ENCODE measurements around the gene PFKM.
A peak's percentile ranks its signal among the peaks of the same experiment; 100 is the strongest.

Gene PFKM

GRCh38 chr12:48157889-48158370 lies 38.8 kb downstream of the PFKM start:
- no peak for DNase-seq

GRCh38 chr12:48160046-48160445 lies 40.9 kb downstream of the PFKM start:
- no peak for DNase-seq

- DNase-seq = no peak
These were observed 41.6 kb downstream of the PFKM start for GRCh38 chr12:48160807-48161206.

DNA sequence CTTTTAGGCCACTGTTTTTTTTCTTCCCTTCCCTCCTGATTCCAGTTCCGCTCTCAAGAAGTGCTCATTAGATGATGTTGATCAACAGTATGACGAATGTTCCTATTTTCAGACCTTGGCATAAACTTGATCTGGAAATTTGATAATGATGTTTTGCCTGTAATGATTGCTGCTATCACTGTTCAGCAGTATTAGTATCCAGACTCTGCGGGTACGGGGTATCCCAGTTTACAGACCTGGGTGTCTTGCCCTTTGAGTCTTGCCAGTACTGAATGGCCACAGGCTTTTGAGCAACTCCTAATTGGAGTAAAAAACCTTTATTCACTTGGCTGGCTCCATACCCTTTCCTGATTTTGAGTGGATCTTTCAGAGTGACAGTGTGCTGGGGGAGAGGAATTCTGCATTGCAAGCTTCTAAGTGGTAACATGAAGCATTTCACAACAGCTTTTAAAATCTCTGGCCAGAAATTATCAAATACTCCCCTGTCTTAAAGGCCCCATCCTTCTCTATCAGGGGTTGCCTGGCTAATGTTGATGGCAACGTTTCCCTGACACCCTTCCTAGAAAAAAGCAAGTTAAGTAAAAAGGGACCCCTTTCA lies 44.1 kb downstream of the PFKM start:
- no peak for DNase-seq

- no peak for DNase-seq
These were observed 45.3 kb downstream of the PFKM start for GRCh38 chr12:48164451-48164850.

GRCh38 chr12:48165089-48165981 lies 46.2 kb downstream of the PFKM start:
- peak; percentile 43 to 57 for DNase-seq

GRCh38 chr12:48169011-48169410 lies 49.8 kb downstream of the PFKM start:
- DNase-seq = no peak

DNA sequence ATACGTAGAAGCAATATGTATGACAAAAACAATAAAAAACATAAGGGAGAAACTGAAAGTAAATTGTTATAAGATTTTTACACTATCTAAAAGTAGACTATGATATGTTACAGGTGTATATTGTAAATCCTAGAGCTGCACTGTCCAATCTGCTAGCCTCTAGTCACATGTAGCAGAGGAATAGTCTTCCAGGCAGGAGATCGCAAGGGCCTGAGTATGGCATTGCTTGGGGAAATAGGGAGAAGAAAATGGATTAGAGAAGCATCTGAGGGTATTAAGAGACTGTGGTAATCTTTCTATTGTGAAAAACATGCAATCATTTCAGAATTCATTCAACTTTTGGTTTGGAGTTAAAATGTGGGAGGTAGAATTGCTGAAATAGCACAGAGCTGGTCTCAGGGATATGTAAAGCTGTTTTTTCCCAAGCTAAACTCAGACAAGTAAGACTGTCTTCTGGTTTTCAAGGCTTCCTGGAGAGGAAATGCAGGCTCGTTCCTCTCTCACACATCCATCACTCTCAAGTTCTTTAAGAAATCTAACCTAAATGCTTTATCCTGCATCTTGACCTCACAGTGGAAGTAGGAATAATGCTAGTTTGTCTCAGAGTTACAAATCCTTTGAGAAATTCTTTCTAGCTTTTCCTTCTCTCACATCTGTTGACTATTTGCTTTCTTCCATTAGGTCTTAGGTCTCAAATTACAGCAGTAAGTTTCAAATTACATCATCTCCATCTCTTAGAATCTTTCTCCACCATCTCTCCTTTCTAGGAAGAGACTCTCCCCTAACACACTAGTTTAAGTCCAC lies 56.7 kb downstream of the PFKM start:
- no peak for DNase-seq

GRCh38 chr12:48176417-48176751 lies 57.2 kb downstream of the PFKM start:
- no peak for DNase-seq

GRCh38 chr12:48177982-48178381 lies 58.8 kb downstream of the PFKM start:
- no peak for DNase-seq

- no peak for DNase-seq
These were observed 60.3 kb downstream of the PFKM start for GRCh38 chr12:48179466-48179865.

GRCh38 chr12:48180424-48180823 lies 61.3 kb downstream of the PFKM start:
- no peak for DNase-seq

DNA sequence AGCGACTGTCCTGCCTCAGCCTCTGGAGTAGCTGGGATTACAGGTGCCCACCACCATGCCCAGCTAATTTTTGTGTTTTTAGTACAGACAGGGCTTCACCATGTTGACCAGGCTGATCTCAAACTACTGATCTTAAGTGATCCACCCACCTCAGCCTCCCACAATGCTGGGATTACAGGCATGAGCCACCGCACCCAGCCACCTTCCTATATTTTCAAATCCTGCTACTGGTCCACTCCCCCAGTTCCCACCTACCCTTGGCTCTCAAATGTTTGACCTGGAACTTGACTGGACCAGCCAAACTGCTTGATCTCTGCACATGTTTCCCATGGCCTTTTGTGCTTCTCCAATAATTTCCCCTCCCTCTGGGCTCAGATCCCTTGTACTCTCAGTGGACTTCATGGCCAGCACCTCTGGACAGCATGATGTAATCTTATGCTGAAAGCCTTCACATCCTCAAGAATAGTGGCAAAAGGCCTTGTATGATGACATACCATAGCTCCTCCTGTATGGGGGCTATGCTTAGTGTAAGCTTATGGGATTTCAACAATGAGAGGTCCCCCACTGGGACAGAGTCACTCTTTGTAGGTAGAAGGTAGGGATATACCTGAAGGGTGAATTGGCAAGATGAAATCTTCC lies 61.8 kb downstream of the PFKM start:
- DNase-seq = no peak

DNA sequence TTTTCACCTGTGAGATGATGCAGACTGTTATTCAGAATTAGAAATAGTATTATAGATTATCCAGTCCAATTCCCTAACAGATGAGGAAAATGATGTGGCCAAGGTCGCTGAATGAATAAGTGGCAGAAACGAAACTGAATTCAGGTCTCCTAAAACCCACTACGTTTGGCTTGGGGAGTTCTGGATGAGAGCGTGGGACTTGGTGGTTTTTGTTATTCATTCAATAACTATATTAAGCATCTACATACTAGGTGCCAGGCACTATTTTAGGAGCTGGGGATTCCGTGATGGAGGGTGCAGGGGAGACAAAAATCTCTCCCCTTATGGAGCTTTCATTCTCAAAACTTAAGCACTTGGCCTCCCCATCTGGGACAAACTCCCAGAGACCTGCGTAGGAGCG lies 63.5 kb downstream of the PFKM start:
- DNase-seq = no peak

GRCh38 chr12:48183091-48183875 lies 64.1 kb downstream of the PFKM start, which contains the start of gene CCDC184:
Gene CCDC184, plus strand, starts transcription at chr12:48183644. Its CDS starts 479 bp downstream, at chr12:48184123.
- peak; percentile 48 for DNase-seq

DNA sequence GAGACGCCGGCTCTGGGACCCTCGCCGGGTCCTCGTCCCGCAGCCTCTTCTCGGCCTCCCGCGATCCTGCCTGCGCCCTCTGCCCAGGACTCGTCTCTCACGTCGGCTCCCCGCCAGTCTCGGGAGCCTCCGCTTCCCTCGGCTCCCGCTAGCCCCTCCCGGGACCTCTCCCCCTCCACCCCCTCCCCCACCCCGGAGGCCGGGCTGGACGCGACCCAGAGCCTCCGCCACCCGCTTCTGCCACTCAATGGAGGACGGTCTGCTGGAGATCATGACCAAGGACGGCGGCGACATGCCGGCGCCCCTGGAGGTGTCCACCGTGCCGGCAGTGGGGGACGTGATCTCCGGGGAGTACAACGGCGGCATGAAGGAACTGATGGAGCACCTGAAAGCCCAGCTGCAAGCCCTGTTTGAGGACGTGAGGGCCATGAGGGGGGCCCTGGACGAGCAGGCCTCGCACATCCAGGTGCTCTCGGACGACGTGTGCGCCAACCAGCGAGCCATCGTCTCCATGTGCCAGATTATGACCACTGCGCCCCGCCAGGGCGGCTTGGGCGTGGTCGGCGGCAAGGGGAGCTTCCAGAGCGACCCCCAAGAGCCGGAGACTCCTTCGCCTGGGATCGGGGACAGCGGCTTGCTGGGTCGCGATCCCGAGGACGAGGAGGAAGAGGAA lies 64.8 kb downstream of the PFKM start:
- no peak for DNase-seq

GRCh38 chr12:48184549-48184922 lies 65.4 kb downstream of the PFKM start:
- no peak for DNase-seq

DNA sequence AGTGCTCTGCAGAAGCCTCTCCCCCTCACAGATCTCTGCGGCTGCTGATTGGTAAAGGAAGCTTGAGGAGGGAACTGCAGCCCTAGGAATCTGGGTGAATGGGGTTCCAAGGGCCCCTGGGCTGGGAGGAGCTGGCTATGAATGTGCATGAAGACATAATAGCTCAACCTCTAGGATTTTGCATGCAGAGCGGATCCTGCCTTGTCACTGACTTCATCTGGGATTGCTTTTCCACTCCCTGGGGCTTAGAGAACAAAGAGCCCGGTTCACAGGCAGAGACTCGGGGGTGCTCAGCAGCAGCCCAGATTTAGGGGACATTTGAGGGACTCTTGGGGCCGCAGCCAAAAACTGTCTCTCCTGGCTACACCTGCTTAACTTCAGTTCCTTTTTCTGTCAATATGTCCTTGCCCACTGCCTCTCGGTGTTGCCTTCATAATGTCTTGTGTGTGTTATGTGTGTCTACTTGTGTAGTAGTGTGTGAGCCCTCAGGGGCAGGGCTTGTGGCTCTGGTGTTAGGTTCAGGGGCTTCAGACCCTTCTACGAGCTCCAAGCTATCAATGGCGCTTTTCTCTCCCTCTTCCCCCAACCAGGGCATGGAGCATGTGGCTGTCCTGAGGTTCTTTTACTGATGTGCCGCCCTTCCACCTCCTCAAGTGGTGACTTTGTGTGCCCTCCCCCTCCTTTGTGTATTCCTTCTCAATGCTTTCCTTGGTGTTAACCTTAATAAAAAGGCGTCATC lies 66.2 kb downstream of the PFKM start:
- DNase-seq = no peak

- DNase-seq = no peak
These were observed 68.9 kb downstream of the PFKM start for GRCh38 chr12:48187916-48188695.
